Limb (tissue), 2 donors: Measurements from ENCODE around the gene SCRN3.
"Not testable (repeated sequence)": the region's sequence is repeated elsewhere in the genome, so short reads cannot be mapped to it uniquely, and the experiment has no call there.

Experiments used
- DNase-seq, 2 donors: peaks; one replicate each; pipeline ENCODE4 v3.0.0-alpha.2; 2016; ENCODE audit errors: extremely low spot score in 2 of 2

Gene SCRN3

GRCh38 chr2:174395284-174395968 lies at the start of gene SCRN3:
SCRN3 (plus strand) TSS chr2:174395730; CDS start chr2:174398284, 2,554 bp downstream.
- DNase-seq = peak; percentile 79 to 86

- no peak for DNase-seq
Measured at GRCh38 chr2:174350018-174350417, 45.5 kb upstream of the SCRN3 start.

- no peak for DNase-seq
Measured at GRCh38 chr2:174350593-174351181, 44.8 kb upstream of the SCRN3 start.

- DNase-seq = no peak
Measured at GRCh38 chr2:174353004-174353403, 42.5 kb upstream of the SCRN3 start.

GRCh38 chr2:174356347-174356746 lies 39.2 kb upstream of the SCRN3 start:
- no peak for DNase-seq

- DNase-seq = not testable (repeated sequence)
Measured at GRCh38 chr2:174359663-174360062, 35.9 kb upstream of the SCRN3 start.

- DNase-seq = no peak
Measured at GRCh38 chr2:174362949-174363348, 32.6 kb upstream of the SCRN3 start.

- not testable (repeated sequence) for DNase-seq
Measured at GRCh38 chr2:174363492-174364225, 31.9 kb upstream of the SCRN3 start.

- DNase-seq = no peak
Measured at GRCh38 chr2:174364628-174365027, 30.9 kb upstream of the SCRN3 start.

GRCh38 chr2:174365571-174365970 lies 30.0 kb upstream of the SCRN3 start:
- DNase-seq = no peak

GRCh38 chr2:174368691-174369090 lies 26.8 kb upstream of the SCRN3 start:
- DNase-seq = no peak

- DNase-seq = no peak
Measured at GRCh38 chr2:174376967-174377366, 18.6 kb upstream of the SCRN3 start.

- DNase-seq = no peak
Measured at GRCh38 chr2:174383796-174384195, 11.7 kb upstream of the SCRN3 start.

GRCh38 chr2:174385201-174385600 lies 10.3 kb upstream of the SCRN3 start:
- no peak for DNase-seq

- not testable (repeated sequence) for DNase-seq
Measured at GRCh38 chr2:174388706-174389105, 6.8 kb upstream of the SCRN3 start.

GRCh38 chr2:174389542-174389941 lies 6.0 kb upstream of the SCRN3 start:
- DNase-seq = no peak

- not testable (repeated sequence) for DNase-seq
Measured at GRCh38 chr2:174390303-174390702, 5.2 kb upstream of the SCRN3 start.

- DNase-seq = no peak
Measured at GRCh38 chr2:174392706-174393105, 2.8 kb upstream of the SCRN3 start.

GRCh38 chr2:174395969-174396630 lies 570 bp downstream of the SCRN3 start:
- peak in 1 of 2 donors; percentile 23 for DNase-seq

- no peak for DNase-seq
Measured at GRCh38 chr2:174397773-174398172, 2.2 kb downstream of the SCRN3 start.

GRCh38 chr2:174399171-174399570 lies 3.6 kb downstream of the SCRN3 start:
- DNase-seq = no peak

- DNase-seq = no peak
Measured at GRCh38 chr2:174400853-174401252, 5.3 kb downstream of the SCRN3 start.
